ENCODE data around the gene BUB1B.

BUB1B gene

GRCh38 chr15:40252438-40253166, 91.7 kb downstream of the BUB1B start:
- Histone ChIP-seq H3K4me1 (ENCODE audit: control insufficient read depth in 1 of 2, insufficient read depth in 1 of 2, low read depth in 1 of 2, low read length in 1 of 2) (peaks cover 11 to 17% of the 10 kb centered on the region in 2 experiments), H3K36me3 (no peaks in the 10 kb centered on the region), H3K27ac (no peak overlapping the region), H3K27me3 (peaks cover 62% of the 10 kb centered on the region), H3K4me3 (ENCODE audit: low read depth in 1 of 2, low read length in 1 of 2) (peak overlapping the region; percentile 10 to 57), H3K9me3 (no peaks in the 10 kb centered on the region)
- TF ChIP-seq CTCF (IDR thresholded peaks at IDR 0.05), result no peak

GRCh38 chr15:40253167-40253790, 92.4 kb downstream of the BUB1B start:
- Histone ChIP-seq H3K4me1 (ENCODE audit: control insufficient read depth in 1 of 2, insufficient read depth in 1 of 2, low read depth in 1 of 2, low read length in 1 of 2) (peaks cover 11 to 17% of the 10 kb centered on the region in 2 experiments), H3K27me3 (peaks cover 62% of the 10 kb centered on the region), H3K36me3 (no peaks in the 10 kb centered on the region), H3K9me3 (no peaks in the 10 kb centered on the region), H3K4me3 (ENCODE audit: low read depth in 1 of 2, low read length in 1 of 2) (peak overlapping the region; percentile 10 to 57), H3K27ac (no peak overlapping the region)
- TF ChIP-seq CTCF (IDR thresholded peaks at IDR 0.05), result no peak

- H3K27ac ChIP-seq, result no peak overlapping the region
- no peaks in the 10 kb centered on the region for H3K9me3 ChIP-seq
- peaks cover 11 to 17% of the 10 kb centered on the region in 2 experiments for H3K4me1 ChIP-seq (ENCODE audit: control insufficient read depth in 1 of 2, insufficient read depth in 1 of 2, low read depth in 1 of 2, low read length in 1 of 2)
- peaks cover 64% of the 10 kb centered on the region for H3K27me3 ChIP-seq
- no peak for TF ChIP-seq CTCF (IDR thresholded peaks at IDR 0.05)
- no peak overlapping the region for H3K4me3 ChIP-seq (ENCODE audit: low read depth in 1 of 2, low read length in 1 of 2)
- H3K36me3 ChIP-seq, result no peaks in the 10 kb centered on the region
These were observed 93.6 kb downstream of the BUB1B start for GRCh38 chr15:40254452-40254851.

- Histone ChIP-seq H3K4me1 (ENCODE audit: control insufficient read depth in 1 of 2, insufficient read depth in 1 of 2, low read depth in 1 of 2, low read length in 1 of 2) (peaks cover 11 to 17% of the 10 kb centered on the region in 2 experiments), H3K9me3 (no peaks in the 10 kb centered on the region), H3K27ac (no peak overlapping the region), H3K36me3 (no peaks in the 10 kb centered on the region), H3K4me3 (ENCODE audit: low read depth in 1 of 2, low read length in 1 of 2) (no peak overlapping the region), H3K27me3 (peaks cover 59% of the 10 kb centered on the region)
- no peak for TF ChIP-seq CTCF (IDR thresholded peaks at IDR 0.05)
These were observed 94.2 kb downstream of the BUB1B start for GRCh38 chr15:40255033-40255432.

GRCh38 chr15:40256638-40257235, 95.9 kb downstream of the BUB1B start:
- Histone ChIP-seq H3K36me3 (no peaks in the 10 kb centered on the region), H3K27ac (no peak overlapping the region), H3K9me3 (no peaks in the 10 kb centered on the region), H3K4me1 (ENCODE audit: control insufficient read depth in 1 of 2, insufficient read depth in 1 of 2, low read depth in 1 of 2, low read length in 1 of 2) (peaks cover 11 to 17% of the 10 kb centered on the region in 2 experiments), H3K4me3 (ENCODE audit: low read depth in 1 of 2, low read length in 1 of 2) (no peak overlapping the region), H3K27me3 (peaks cover 42% of the 10 kb centered on the region)
- TF ChIP-seq CTCF (IDR thresholded peaks at IDR 0.05), result no peak

All from neutrophil (primary cell).